ENCODE measurements around the gene RPL18A.

DNA sequence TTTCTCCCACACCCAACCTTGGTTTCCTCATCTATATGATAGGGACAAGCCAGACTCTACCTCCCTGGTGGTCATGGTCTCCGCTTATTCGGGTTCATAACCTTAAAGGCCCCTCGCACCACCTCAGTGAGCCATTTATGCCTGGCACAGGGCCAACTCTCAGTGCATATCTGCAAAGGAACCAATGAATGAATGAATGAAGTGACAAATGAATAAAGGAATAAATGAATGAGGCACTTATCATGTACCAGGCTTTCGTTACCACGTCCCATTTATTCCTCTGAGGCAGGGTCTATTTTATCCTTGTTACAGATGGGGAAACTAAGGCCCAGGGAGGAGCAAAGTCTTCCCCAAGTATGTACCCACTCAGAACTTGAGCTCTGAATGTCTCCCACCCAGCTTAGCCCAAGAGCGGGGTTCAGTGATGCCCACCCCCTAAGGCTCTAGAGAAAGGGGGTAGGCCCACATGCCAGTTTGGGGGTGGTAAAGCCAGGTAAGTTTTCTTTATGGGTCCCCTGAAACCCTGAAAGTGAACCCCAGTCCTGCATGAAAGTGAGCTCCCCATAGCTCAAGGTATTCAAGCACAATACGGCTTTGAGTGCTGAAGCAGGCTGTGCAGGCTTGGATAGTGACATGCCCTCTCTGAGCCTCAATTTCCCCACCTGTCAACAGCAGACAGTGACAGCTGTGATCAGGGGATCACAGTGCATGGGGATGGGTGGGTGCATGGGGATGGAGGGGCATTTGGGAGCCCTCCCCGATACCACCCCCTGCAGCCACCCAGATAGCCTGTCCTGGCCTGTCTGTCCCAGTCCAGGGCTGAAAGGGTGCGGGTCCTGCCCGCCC, 11.5 kb downstream of the RPL18A start:
- TF ChIP-seq, protein P1, sequence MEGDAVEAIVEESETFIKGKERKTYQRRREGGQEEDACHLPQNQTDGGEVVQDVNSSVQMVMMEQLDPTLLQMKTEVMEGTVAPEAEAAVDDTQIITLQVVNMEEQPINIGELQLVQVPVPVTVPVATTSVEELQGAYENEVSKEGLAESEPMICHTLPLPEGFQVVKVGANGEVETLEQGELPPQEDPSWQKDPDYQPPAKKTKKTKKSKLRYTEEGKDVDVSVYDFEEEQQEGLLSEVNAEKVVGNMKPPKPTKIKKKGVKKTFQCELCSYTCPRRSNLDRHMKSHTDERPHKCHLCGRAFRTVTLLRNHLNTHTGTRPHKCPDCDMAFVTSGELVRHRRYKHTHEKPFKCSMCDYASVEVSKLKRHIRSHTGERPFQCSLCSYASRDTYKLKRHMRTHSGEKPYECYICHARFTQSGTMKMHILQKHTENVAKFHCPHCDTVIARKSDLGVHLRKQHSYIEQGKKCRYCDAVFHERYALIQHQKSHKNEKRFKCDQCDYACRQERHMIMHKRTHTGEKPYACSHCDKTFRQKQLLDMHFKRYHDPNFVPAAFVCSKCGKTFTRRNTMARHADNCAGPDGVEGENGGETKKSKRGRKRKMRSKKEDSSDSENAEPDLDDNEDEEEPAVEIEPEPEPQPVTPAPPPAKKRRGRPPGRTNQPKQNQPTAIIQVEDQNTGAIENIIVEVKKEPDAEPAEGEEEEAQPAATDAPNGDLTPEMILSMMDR (IDR thresholded peaks at IDR 0.05): no peak
- TF ChIP-seq POLR2AphosphoS5 (IDR thresholded peaks at IDR 0.05; ENCODE audit: low read depth, low read length) (no peak), SIN3A (IDR thresholded peaks at IDR 0.05; ENCODE audit: borderline replicate concordance, insufficient read depth, low read depth, low read length) (no peak)
- TF ChIP-seq, protein P2, sequence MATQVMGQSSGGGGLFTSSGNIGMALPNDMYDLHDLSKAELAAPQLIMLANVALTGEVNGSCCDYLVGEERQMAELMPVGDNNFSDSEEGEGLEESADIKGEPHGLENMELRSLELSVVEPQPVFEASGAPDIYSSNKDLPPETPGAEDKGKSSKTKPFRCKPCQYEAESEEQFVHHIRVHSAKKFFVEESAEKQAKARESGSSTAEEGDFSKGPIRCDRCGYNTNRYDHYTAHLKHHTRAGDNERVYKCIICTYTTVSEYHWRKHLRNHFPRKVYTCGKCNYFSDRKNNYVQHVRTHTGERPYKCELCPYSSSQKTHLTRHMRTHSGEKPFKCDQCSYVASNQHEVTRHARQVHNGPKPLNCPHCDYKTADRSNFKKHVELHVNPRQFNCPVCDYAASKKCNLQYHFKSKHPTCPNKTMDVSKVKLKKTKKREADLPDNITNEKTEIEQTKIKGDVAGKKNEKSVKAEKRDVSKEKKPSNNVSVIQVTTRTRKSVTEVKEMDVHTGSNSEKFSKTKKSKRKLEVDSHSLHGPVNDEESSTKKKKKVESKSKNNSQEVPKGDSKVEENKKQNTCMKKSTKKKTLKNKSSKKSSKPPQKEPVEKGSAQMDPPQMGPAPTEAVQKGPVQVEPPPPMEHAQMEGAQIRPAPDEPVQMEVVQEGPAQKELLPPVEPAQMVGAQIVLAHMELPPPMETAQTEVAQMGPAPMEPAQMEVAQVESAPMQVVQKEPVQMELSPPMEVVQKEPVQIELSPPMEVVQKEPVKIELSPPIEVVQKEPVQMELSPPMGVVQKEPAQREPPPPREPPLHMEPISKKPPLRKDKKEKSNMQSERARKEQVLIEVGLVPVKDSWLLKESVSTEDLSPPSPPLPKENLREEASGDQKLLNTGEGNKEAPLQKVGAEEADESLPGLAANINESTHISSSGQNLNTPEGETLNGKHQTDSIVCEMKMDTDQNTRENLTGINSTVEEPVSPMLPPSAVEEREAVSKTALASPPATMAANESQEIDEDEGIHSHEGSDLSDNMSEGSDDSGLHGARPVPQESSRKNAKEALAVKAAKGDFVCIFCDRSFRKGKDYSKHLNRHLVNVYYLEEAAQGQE (IDR thresholded peaks at IDR 0.05; ENCODE audit: insufficient read depth in 1 of 2, low read depth in 2 of 2, low read length in 1 of 2): no peak

Measured in Panc1 (cell line).